ENCODE results near the gene NPM3. TPM values are rescaled to one million over a fixed set of nuclear protein-coding genes. Genes with fewer than 3 reads are reported as not detected.

NPM3 gene
- total and polyA plus RNA-seq, 2 of the 13 experiments (the other 11 are each of a cell fraction or from before 2014, with no cell fraction given): 47.6 to 129 TPM

DNA sequence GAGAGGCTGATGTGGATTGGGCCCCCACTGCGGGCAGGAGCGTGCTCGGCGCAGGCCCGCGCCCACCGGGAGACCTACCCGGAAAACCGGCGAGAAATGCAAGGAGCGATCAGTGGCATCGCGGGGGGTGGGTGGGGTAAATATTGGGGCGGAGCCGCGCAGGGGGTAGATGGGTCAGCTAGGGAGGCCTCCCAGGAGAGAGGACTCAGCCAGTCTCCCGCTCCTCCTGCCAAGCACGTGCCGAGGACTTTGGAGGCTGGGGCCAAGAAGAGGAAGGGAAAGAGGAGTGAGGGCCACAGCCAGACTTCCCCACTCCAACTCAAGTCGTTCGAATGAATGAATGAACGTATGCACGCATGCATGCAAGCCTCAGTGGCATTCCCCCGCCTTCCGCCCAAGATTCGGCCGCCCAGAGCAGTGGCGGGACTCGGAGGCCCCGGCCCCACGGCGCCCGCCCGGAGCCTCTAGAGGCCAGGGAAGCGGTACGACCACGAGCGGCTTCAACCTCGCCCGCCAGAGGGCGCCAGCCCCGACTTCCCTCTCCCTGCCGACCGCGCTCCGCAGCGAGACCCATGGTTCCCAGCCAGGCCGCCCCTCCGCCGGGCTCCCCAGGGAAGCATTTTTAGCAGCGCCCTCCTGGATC is 3.6 kb downstream of the NPM3 start (continued):
- TF ChIP-seq, protein P1, sequence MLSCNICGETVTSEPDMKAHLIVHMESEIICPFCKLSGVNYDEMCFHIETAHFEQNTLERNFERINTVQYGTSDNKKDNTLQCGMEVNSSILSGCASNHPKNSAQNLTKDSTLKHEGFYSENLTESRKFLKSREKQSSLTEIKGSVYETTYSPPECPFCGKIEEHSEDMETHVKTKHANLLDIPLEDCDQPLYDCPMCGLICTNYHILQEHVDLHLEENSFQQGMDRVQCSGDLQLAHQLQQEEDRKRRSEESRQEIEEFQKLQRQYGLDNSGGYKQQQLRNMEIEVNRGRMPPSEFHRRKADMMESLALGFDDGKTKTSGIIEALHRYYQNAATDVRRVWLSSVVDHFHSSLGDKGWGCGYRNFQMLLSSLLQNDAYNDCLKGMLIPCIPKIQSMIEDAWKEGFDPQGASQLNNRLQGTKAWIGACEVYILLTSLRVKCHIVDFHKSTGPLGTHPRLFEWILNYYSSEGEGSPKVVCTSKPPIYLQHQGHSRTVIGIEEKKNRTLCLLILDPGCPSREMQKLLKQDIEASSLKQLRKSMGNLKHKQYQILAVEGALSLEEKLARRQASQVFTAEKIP (CRISPR knock-in tag; IDR thresholded peaks at IDR 0.05; ENCODE audit: borderline replicate concordance): no peak
- TF ChIP-seq, protein P2, sequence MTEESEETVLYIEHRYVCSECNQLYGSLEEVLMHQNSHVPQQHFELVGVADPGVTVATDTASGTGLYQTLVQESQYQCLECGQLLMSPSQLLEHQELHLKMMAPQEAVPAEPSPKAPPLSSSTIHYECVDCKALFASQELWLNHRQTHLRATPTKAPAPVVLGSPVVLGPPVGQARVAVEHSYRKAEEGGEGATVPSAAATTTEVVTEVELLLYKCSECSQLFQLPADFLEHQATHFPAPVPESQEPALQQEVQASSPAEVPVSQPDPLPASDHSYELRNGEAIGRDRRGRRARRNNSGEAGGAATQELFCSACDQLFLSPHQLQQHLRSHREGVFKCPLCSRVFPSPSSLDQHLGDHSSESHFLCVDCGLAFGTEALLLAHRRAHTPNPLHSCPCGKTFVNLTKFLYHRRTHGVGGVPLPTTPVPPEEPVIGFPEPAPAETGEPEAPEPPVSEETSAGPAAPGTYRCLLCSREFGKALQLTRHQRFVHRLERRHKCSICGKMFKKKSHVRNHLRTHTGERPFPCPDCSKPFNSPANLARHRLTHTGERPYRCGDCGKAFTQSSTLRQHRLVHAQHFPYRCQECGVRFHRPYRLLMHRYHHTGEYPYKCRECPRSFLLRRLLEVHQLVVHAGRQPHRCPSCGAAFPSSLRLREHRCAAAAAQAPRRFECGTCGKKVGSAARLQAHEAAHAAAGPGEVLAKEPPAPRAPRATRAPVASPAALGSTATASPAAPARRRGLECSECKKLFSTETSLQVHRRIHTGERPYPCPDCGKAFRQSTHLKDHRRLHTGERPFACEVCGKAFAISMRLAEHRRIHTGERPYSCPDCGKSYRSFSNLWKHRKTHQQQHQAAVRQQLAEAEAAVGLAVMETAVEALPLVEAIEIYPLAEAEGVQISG (CRISPR knock-in tag; IDR thresholded peaks at IDR 0.05): no peak; the same call in 1 of the 2 replicates
- TF ChIP-seq, protein P3, sequence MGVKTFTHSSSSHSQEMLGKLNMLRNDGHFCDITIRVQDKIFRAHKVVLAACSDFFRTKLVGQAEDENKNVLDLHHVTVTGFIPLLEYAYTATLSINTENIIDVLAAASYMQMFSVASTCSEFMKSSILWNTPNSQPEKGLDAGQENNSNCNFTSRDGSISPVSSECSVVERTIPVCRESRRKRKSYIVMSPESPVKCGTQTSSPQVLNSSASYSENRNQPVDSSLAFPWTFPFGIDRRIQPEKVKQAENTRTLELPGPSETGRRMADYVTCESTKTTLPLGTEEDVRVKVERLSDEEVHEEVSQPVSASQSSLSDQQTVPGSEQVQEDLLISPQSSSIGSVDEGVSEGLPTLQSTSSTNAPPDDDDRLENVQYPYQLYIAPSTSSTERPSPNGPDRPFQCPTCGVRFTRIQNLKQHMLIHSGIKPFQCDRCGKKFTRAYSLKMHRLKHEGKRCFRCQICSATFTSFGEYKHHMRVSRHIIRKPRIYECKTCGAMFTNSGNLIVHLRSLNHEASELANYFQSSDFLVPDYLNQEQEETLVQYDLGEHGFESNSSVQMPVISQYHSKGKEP (CRISPR knock-in tag; IDR thresholded peaks at IDR 0.05): no peak
- TF ChIP-seq RXRB (CRISPR knock-in tag; IDR thresholded peaks at IDR 0.05; ENCODE audit: borderline replicate concordance) (no peak), MYC (CRISPR knock-in tag; IDR thresholded peaks at IDR 0.05; ENCODE audit: borderline replicate concordance) (peak; percentile 54; the same call in 1 of the 2 replicates), HCFC1 (IDR thresholded peaks at IDR 0.05; ENCODE audit: low read depth, low read length) (no peak), IRX3 (CRISPR knock-in tag; IDR thresholded peaks at IDR 0.05; ENCODE audit: borderline replicate concordance, low read depth) (no peak), MAFK (conservative IDR thresholded peaks at IDR 0.05 in 1 of 2, IDR thresholded peaks at IDR 0.05 in 1 of 2; ENCODE audit: low read length in 2 of 2) (no peak), ZNF296 (CRISPR knock-in tag; conservative IDR thresholded peaks at IDR 0.05) (0 out of 2 replicates have a peak, but pooled peaks have one; percentile 40)
- TF ChIP-seq, protein P4, sequence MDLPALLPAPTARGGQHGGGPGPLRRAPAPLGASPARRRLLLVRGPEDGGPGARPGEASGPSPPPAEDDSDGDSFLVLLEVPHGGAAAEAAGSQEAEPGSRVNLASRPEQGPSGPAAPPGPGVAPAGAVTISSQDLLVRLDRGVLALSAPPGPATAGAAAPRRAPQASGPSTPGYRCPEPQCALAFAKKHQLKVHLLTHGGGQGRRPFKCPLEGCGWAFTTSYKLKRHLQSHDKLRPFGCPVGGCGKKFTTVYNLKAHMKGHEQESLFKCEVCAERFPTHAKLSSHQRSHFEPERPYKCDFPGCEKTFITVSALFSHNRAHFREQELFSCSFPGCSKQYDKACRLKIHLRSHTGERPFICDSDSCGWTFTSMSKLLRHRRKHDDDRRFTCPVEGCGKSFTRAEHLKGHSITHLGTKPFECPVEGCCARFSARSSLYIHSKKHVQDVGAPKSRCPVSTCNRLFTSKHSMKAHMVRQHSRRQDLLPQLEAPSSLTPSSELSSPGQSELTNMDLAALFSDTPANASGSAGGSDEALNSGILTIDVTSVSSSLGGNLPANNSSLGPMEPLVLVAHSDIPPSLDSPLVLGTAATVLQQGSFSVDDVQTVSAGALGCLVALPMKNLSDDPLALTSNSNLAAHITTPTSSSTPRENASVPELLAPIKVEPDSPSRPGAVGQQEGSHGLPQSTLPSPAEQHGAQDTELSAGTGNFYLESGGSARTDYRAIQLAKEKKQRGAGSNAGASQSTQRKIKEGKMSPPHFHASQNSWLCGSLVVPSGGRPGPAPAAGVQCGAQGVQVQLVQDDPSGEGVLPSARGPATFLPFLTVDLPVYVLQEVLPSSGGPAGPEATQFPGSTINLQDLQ (CRISPR knock-in tag; IDR thresholded peaks at IDR 0.05): no peak
- TF ChIP-seq, protein P5, sequence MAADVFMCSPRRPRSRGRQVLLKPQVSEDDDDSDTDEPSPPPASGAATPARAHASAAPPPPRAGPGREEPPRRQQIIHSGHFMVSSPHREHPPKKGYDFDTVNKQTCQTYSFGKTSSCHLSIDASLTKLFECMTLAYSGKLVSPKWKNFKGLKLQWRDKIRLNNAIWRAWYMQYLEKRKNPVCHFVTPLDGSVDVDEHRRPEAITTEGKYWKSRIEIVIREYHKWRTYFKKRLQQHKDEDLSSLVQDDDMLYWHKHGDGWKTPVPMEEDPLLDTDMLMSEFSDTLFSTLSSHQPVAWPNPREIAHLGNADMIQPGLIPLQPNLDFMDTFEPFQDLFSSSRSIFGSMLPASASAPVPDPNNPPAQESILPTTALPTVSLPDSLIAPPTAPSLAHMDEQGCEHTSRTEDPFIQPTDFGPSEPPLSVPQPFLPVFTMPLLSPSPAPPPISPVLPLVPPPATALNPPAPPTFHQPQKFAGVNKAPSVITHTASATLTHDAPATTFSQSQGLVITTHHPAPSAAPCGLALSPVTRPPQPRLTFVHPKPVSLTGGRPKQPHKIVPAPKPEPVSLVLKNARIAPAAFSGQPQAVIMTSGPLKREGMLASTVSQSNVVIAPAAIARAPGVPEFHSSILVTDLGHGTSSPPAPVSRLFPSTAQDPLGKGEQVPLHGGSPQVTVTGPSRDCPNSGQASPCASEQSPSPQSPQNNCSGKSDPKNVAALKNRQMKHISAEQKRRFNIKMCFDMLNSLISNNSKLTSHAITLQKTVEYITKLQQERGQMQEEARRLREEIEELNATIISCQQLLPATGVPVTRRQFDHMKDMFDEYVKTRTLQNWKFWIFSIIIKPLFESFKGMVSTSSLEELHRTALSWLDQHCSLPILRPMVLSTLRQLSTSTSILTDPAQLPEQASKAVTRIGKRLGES (CRISPR knock-in tag; IDR thresholded peaks at IDR 0.05; ENCODE audit: borderline replicate concordance): no peak

All from HepG2 (cell line).